ENCODE measurements around the gene VTN. TPM values are rescaled to one million over a fixed set of nuclear protein-coding genes. Genes with fewer than 3 reads are reported as not detected.

VTN gene
- total RNA-seq, 2 experiments from 2014 or later = 0.16 to 0.17 TPM

DNA sequence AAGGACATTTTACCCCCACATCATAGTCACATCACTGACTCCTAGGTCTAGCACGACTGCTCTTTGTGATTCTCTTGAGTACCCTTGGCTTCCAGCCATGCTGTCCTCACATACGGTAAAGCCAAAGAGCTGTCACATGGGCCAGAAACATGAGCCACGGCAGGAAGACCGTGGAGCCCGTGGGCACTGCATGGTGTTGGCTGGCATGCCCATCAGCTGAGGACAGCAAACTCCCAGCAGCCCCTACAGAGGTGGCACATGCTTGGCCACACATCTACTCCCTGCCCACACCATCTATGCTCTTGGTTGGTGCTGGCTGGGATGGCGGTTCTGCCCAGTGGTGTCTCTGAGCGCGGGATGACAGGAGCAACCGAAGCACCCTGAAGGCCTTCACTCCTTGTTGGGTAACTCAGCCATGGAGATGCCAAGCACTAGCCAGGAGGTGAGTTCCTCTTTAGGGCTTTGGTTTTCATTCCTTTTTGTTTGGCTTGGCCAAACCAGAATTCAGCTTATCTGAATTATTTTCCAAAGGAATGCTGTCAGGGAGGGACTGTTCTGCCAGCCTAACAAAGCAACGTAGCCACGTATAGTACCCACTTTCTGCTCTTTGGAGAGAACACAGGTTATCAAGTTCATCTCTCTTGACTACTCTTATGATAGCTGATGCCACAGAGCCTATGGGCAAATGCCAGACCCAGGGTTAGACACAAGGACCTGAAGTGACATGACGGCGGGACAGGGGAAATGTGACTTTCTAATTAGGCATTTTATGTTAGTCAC lies 24.5 kb downstream of the VTN start:
- Mint-ChIP-seq H3K27me3 (no peaks in the 10 kb centered on the region), H3K36me3 (ENCODE audit: low read depth) (peaks cover 87% of the 10 kb centered on the region), H3K4me1 (ENCODE audit: low read depth) (no peaks in the 10 kb centered on the region), H3K9me3 (no peaks in the 10 kb centered on the region), H3K27ac (no peak overlapping the region), H3K4me3 (no peak overlapping the region)
- ATAC-seq (ENCODE audit: poor library complexity) = no peak
- Histone ChIP-seq H3K27me3 (ENCODE audit: control insufficient read depth in 1 of 2, insufficient read depth in 2 of 2, low read length in 2 of 2) (no peaks in the 10 kb centered on the region), H3K4me1 (ENCODE audit: insufficient read depth, low read length) (no peaks in the 10 kb centered on the region), H3K4me3 (ENCODE audit: low read length) (no peak overlapping the region), H3K27ac (ENCODE audit: low read depth in 1 of 2, low read length in 2 of 2) (no peak overlapping the region), H3K9me3 (ENCODE audit: control insufficient read depth in 1 of 2, insufficient read depth in 1 of 2, low read length in 2 of 2) (no peaks in the 10 kb centered on the region), H3K36me3 (ENCODE audit: insufficient read depth, low read length) (peaks cover 91% of the 10 kb centered on the region)
- ChIA-PET POLR2A (interaction anchor here (1.9 to 2.1 kb wide), 2 partner anchors 10 to 12 kb away, joined by 6 to 8 read pairs; partner anchors contain the start of genes IFT20, POLDIP2 and TNFAIP1), CTCF (no interaction called here)
- no peak for DNase-seq
- TF ChIP-seq, protein P1, sequence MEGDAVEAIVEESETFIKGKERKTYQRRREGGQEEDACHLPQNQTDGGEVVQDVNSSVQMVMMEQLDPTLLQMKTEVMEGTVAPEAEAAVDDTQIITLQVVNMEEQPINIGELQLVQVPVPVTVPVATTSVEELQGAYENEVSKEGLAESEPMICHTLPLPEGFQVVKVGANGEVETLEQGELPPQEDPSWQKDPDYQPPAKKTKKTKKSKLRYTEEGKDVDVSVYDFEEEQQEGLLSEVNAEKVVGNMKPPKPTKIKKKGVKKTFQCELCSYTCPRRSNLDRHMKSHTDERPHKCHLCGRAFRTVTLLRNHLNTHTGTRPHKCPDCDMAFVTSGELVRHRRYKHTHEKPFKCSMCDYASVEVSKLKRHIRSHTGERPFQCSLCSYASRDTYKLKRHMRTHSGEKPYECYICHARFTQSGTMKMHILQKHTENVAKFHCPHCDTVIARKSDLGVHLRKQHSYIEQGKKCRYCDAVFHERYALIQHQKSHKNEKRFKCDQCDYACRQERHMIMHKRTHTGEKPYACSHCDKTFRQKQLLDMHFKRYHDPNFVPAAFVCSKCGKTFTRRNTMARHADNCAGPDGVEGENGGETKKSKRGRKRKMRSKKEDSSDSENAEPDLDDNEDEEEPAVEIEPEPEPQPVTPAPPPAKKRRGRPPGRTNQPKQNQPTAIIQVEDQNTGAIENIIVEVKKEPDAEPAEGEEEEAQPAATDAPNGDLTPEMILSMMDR (IDR thresholded peaks at IDR 0.05) = no peak
- intact Hi-C loops (cut with DNase I, micrococcal nuclease) = no loop called here

GRCh38 chr17:28344435-28344901 lies 25.6 kb downstream of the VTN start:
- intact Hi-C loops (cut with DNase I, micrococcal nuclease) = no loop called here
- ChIA-PET CTCF (no interaction called here), POLR2A (interaction anchor here (0.6 kb wide), 1 partner anchor 13 kb away, joined by 3 read pairs; the partner anchor contains the start of gene POLDIP2)
- no peaks in the 10 kb centered on the region for H3K27me3 ChIP-seq (ENCODE audit: control insufficient read depth in 1 of 2, insufficient read depth in 2 of 2, low read length in 2 of 2)
- TF ChIP-seq, protein P1 (IDR thresholded peaks at IDR 0.05) = no peak
- H3K27ac ChIP-seq (ENCODE audit: low read depth in 1 of 2, low read length in 2 of 2) = no peak overlapping the region
- H3K36me3 Mint-ChIP-seq (ENCODE audit: low read depth) = peaks cover 83% of the 10 kb centered on the region
- no peak for ATAC-seq (ENCODE audit: poor library complexity)
- no peak for DNase-seq
- H3K4me3 ChIP-seq (ENCODE audit: low read length) = no peak overlapping the region
- H3K4me1 Mint-ChIP-seq (ENCODE audit: low read depth) = no peaks in the 10 kb centered on the region
- H3K4me1 ChIP-seq (ENCODE audit: insufficient read depth, low read length) = no peaks in the 10 kb centered on the region
- no peak overlapping the region for H3K4me3 Mint-ChIP-seq
- no peak overlapping the region for H3K27ac Mint-ChIP-seq
- no peaks in the 10 kb centered on the region for H3K27me3 Mint-ChIP-seq
- no peaks in the 10 kb centered on the region for H3K9me3 Mint-ChIP-seq
- peaks cover 92% of the 10 kb centered on the region for H3K36me3 ChIP-seq (ENCODE audit: insufficient read depth, low read length)
- peaks cover 0 to 3% of the 10 kb centered on the region in 2 experiments for H3K9me3 ChIP-seq (ENCODE audit: control insufficient read depth in 1 of 2, insufficient read depth in 1 of 2, low read length in 2 of 2)

DNA sequence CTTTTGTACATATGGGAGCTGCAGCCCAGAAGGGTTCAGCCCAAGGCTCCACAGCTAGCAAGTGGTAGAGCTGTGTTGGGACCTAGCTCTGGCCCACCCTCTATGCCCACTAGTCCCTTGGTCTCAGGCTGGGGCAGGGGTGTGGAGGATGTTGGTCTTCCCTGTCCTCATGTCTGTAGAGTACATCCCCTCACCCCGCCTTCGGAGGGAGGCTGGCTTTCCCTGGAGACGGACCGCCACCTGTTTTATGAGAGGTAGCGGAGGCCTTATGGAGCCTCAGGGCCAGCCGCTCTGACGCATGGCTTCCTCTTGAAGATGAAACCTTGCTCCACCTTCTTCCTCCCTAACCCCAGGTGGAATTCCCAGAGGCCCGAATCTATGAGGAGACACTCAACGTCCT lies 26.1 kb downstream of the VTN start:
- no peak overlapping the region for H3K27ac ChIP-seq (ENCODE audit: low read depth in 1 of 2, low read length in 2 of 2)
- intact Hi-C loops (cut with DNase I, micrococcal nuclease) = no loop called here
- Mint-ChIP-seq H3K9me3 (no peaks in the 10 kb centered on the region), H3K27ac (peak overlapping the region; percentile 36), H3K27me3 (no peaks in the 10 kb centered on the region), H3K4me1 (ENCODE audit: low read depth) (no peaks in the 10 kb centered on the region), H3K36me3 (ENCODE audit: low read depth) (peaks cover 82% of the 10 kb centered on the region), H3K4me3 (no peak overlapping the region)
- H3K9me3 ChIP-seq (ENCODE audit: control insufficient read depth in 1 of 2, insufficient read depth in 1 of 2, low read length in 2 of 2) = peaks cover 0 to 3% of the 10 kb centered on the region in 2 experiments
- TF ChIP-seq, protein P1 (IDR thresholded peaks at IDR 0.05) = no peak
- ATAC-seq (ENCODE audit: poor library complexity) (no peak), DNase-seq (no peak)
- H3K4me3 ChIP-seq (ENCODE audit: low read length) = no peak overlapping the region
- POLR2A ChIA-PET = interaction anchor here (0.6 to 0.8 kb wide), 2 partner anchors 14 kb away, joined by 3 read pairs; partner anchors contain the start of gene POLDIP2
- CTCF ChIA-PET = no interaction called here
- peaks cover 91% of the 10 kb centered on the region for H3K36me3 ChIP-seq (ENCODE audit: insufficient read depth, low read length)
- no peaks in the 10 kb centered on the region for H3K27me3 ChIP-seq (ENCODE audit: control insufficient read depth in 1 of 2, insufficient read depth in 2 of 2, low read length in 2 of 2)
- H3K4me1 ChIP-seq (ENCODE audit: insufficient read depth, low read length) = no peaks in the 10 kb centered on the region

All from CD4-positive, alpha-beta T cell (primary cell).